ENCODE data around the gene MAP2K3.

Gene MAP2K3

GRCh38 chr17:21284319-21285163 lies at the start of gene MAP2K3:
Gene MAP2K3 (plus strand): TSS chr17:21284711. CDS start chr17:21284921, 210 bp downstream.
- peak; percentile 99 for DNase-seq

GRCh38 chr17:21235921-21236320 lies 48.6 kb upstream of the MAP2K3 start:
- DNase-seq = no peak

GRCh38 chr17:21239680-21240368 lies 44.7 kb upstream of the MAP2K3 start:
- DNase-seq = peak; percentile 21

GRCh38 chr17:21240369-21241055 lies 44.0 kb upstream of the MAP2K3 start:
- DNase-seq = no peak

- no peak for DNase-seq
Measured at GRCh38 chr17:21241564-21241963, 42.9 kb upstream of the MAP2K3 start.

- no peak for DNase-seq
Measured at GRCh38 chr17:21242026-21242697, 42.3 kb upstream of the MAP2K3 start.

GRCh38 chr17:21242780-21243515 lies 41.6 kb upstream of the MAP2K3 start:
- no peak for DNase-seq

- no peak for DNase-seq
Measured at GRCh38 chr17:21243516-21244303, 40.8 kb upstream of the MAP2K3 start.

- DNase-seq = no peak
Measured at GRCh38 chr17:21245639-21246084, 38.8 kb upstream of the MAP2K3 start.

- DNase-seq = no peak
Measured at GRCh38 chr17:21246698-21247097, 37.8 kb upstream of the MAP2K3 start.

GRCh38 chr17:21247552-21248258 lies 36.8 kb upstream of the MAP2K3 start:
- no peak for DNase-seq

GRCh38 chr17:21248500-21248899 lies 36.0 kb upstream of the MAP2K3 start:
- DNase-seq = no peak

- DNase-seq = no peak
Measured at GRCh38 chr17:21249086-21249795, 35.3 kb upstream of the MAP2K3 start.

- no peak for DNase-seq
Measured at GRCh38 chr17:21249920-21250703, 34.4 kb upstream of the MAP2K3 start.

- no peak for DNase-seq
Measured at GRCh38 chr17:21250854-21251253, 33.7 kb upstream of the MAP2K3 start.

GRCh38 chr17:21251337-21252010 lies 33.0 kb upstream of the MAP2K3 start:
- no peak for DNase-seq

- DNase-seq = no peak
Measured at GRCh38 chr17:21252289-21252795, 32.2 kb upstream of the MAP2K3 start.

Measured in NCI-H1105 treated with DMSO at 0.1 percent for 48 hours (cell line).